ENCODE measurements around the gene ASB2.

GRCh38 chr14:93892505-93892839, 83.9 kb downstream of the ASB2 start:
- TF ChIP-seq EZH2 (IDR thresholded peaks at IDR 0.05; ENCODE audit: low read length) = no peak
- TF ChIP-seq, protein P1, sequence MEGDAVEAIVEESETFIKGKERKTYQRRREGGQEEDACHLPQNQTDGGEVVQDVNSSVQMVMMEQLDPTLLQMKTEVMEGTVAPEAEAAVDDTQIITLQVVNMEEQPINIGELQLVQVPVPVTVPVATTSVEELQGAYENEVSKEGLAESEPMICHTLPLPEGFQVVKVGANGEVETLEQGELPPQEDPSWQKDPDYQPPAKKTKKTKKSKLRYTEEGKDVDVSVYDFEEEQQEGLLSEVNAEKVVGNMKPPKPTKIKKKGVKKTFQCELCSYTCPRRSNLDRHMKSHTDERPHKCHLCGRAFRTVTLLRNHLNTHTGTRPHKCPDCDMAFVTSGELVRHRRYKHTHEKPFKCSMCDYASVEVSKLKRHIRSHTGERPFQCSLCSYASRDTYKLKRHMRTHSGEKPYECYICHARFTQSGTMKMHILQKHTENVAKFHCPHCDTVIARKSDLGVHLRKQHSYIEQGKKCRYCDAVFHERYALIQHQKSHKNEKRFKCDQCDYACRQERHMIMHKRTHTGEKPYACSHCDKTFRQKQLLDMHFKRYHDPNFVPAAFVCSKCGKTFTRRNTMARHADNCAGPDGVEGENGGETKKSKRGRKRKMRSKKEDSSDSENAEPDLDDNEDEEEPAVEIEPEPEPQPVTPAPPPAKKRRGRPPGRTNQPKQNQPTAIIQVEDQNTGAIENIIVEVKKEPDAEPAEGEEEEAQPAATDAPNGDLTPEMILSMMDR (optimal IDR thresholded peaks at IDR 0.05 in 1 of 3, IDR thresholded peaks at IDR 0.05 in 1 of 3, conservative IDR thresholded peaks at IDR 0.05 in 1 of 3; ENCODE audit: extremely low read depth in 1 of 3, insufficient read depth in 2 of 3, low read length in 3 of 3) = no peak

Data from keratinocyte (primary cell).